EL (cell line): ENCODE results near the gene ZMPSTE24.
A peak's percentile ranks its signal among the peaks of the same experiment; 100 is the strongest.

ENCODE experiments used
- DNase-seq: peaks from one replicate; pipeline ENCODE4 v3.0.0-alpha.2; 2016

Gene ZMPSTE24

GRCh38 chr1:40265298-40265697 is 7.3 kb downstream of the ZMPSTE24 start:
- DNase-seq: no peak

DNA sequence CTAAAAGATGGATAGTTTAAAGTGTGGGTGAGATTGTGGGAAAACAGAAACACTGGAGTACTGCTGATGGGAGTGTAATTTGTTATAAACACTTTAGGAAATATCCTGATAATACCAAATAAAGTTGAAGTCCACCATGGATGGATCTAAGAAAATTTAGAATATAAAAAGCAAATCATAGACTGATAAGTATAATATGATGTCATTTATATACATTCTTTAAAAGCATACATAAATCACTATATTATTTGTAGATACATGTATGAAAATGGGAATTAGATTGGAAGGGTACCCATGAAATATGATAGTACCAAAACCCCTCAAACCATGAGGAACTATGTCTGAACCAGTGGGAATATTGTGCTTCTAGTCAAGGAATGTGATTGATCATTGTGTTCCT is 7.9 kb downstream of the ZMPSTE24 start:
- no peak for DNase-seq

GRCh38 chr1:40266786-40267535 is 8.9 kb downstream of the ZMPSTE24 start:
- DNase-seq: no peak

DNA sequence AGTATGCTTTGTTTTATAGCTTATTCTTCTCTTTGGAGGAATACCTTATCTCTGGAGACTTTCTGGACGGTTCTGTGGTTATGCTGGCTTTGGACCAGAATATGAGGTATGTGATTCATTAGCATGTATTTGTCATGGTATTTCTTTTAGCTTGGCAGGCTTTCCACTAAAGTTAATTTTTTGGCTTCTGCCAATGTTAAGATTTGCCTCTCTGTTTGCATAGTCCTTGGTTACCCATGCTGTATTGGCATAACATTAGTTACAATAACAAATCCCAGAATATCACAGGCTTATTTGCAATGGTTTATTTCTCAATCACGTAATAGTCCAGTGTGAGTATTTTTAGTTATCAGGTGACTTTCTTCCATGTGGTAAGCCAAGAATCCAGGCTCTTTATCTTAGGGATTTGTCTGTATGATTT is 9.7 kb downstream of the ZMPSTE24 start:
- peak; percentile 79 for DNase-seq

- DNase-seq: no peak
Observed at GRCh38 chr1:40268211-40268610, 10.2 kb downstream of the ZMPSTE24 start.

GRCh38 chr1:40270152-40270834 is 12.3 kb downstream of the ZMPSTE24 start:
- peak; percentile 40 for DNase-seq

DNA sequence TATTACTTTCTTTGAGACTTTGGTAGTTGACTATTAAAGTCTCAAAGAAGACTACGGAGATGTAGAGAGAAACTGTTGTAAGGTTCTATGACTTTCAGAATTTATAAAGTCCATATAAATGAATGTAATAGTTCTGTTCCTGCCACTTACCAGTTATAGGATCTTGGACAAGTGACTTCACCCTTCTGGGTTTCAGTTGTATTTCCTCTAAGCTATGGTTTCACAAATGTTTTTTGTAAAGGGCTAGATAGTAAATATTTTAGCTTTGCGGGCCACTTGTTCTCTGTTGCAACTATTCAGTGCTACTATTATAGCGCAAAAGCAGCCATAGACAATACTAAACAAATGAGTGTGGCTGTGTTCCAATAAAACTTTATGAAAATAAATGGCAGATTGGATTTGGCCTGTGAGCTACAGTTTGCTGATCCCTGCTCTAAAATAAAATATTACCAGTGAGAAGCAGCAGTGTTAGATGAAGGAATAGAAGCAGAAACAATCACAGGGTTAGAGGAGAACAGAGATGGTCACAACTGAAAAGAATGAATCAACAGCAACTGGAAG is 14.7 kb downstream of the ZMPSTE24 start:
- no peak for DNase-seq

GRCh38 chr1:40273547-40274166 is 15.6 kb downstream of the ZMPSTE24 start:
- DNase-seq: no peak

DNA sequence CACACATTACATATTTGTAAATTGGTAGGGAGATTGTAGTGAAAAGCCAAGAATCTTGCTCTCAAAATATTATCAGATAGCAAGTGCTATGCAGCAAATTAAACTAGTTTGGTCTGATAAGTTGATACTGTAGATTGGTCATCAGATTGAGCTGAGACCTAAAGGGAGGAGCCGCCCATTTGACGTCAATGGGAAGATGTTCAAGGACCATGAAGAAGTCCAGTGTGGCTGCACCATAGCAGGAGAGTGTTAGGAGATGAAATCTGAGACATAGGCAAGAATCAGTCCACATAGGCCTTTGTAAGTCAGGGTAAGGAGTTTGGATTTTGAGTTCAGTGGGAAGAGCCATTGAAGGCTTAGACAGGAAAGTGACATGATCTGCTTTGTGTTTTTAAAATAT is 16.3 kb downstream of the ZMPSTE24 start:
- no peak for DNase-seq

DNA sequence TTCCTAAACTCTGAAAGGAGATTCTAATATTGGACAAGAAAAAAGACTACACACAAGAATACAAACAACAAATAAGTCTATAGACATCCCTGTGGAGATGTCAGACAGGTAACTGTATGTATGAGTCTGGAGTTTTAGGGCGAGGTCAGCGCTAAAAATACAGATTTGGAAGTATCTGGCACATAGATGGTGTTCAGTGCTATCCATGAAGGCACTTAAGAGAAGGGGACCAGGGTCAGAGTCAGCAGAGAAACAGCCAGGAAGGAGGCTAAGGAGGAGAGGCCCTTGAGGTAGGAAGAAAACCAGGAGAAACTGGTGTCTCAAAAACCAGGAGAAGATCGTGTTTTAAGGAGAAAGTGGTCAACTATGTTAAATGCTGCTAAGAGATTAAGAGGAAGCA is 18.1 kb downstream of the ZMPSTE24 start:
- DNase-seq: no peak

- no peak for DNase-seq
Observed at GRCh38 chr1:40281853-40282252, 23.8 kb downstream of the ZMPSTE24 start.

- DNase-seq: no peak
Observed at GRCh38 chr1:40291293-40291692, 33.3 kb downstream of the ZMPSTE24 start.

DNA sequence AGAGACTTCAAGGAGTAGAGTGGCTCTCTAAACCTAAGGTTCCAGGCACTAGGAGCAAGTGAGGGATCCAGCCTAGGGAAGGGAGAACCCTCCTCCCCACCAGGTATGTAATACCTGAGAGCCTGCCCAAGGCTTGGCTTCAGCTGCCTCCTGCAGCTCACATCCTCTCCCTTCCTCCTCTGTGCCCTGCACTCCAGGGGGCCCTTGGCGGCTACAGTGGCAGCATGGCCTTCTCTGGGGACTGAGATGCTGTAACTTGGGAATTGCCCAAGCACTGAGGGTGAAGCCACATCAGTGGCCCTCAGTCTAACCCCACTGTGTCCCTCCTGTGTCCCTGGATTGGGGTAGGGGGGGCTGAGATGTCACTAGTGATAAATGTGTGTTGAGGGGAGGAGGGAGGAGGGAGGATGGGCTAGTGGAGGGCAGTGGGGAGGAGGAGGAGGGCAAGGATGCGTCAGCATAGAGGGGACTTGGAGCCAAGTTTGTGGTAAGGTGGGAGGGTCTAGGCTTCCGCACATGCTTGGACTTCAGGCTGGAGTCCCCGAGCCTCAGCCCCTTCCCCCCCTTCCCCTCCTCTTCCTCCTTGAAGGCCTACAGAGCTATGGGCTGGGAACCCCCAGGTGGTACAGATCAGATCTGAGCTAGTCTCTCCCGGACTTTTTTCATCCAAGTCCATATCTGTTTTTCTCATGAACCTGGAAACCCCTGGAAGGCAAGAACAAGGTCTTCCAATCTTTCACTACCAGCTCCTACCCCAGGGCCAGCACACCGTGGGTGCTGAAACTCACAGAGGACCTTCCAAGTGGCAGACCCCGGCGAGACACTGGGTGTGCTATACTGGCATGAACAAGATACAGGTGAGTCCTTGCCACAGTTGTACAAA is 41.6 kb downstream of the ZMPSTE24 start:
- peak; percentile 38 for DNase-seq

- DNase-seq: no peak
Observed at GRCh38 chr1:40300249-40300567, 42.2 kb downstream of the ZMPSTE24 start.

DNA sequence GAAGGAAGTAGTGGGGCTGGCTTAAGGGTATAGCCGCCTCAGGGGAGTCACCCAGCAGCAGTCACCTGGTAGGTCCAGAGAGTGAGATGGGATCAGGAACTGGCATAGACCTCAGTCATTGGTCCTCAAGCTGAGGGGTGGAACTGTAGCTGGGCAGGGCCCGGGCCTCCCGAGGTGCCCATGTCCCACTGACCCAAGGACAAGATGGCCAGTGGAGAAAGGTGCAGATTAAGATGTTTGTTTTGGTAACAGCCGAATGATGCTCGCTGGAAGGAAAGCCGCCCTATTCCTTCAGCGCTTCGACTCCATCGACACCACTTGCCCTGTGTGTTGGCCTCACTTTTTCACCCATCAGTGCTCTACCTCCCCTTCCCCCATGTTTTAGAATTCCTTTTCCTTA is 42.6 kb downstream of the ZMPSTE24 start:
- DNase-seq: no peak

DNA sequence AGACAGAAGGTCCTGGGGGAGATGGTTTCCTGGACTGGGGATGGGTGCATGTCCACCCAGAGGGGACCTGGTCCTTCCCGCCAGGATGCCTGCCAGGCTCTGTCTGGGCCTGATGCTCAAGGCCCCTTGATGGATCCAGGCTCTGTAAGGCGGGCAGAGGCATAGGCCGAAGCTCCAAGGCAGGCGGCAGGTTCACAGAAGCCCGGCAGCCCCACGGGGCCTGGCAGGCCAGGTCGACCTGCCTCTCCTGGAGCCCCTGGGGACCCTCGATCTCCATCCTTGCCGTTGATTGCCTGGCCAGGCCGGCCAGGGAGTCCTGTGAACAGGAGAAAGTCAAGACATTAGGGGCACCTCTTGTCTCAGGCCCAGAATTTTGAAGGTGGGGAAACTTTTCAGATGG is 43.0 kb downstream of the ZMPSTE24 start:
- DNase-seq: no peak

DNA sequence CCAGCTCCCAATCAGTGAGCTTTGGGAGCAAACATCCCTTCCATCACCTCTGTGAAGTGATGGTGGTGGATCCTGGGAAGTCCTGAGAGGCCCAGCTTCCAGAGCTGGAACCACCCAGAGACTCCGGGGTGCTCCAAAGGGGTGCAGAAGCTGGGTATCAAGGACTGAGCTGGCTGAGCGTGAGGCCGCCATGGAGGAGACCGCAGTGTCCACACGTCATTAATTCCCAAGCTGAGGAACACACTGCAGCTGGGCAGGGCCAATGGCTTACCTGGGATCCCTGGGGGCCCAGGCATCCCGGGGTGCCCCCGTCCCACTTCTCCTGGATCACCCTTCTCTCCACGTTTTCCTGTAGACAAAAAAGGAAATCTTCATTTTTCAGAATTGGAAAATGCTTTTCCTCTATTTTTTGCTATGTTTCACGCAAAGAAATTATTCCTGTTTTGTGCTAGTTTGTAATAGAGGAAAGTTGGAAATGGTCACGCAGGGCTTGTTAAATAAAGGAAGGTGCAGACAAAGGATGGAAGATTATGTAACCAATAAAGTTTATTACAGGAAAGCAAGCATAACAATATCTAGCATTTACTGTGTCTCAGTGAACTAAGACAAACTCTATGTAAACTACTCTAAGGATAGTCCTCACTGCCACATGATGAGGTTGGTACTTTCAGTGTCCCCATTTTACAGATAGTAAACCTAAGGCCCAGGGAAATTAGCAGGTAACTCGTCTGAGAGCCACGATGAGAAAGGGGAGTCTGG is 43.7 kb downstream of the ZMPSTE24 start:
- no peak for DNase-seq

GRCh38 chr1:40302475-40302874 is 44.4 kb downstream of the ZMPSTE24 start:
- DNase-seq: no peak

- DNase-seq: no peak
Observed at GRCh38 chr1:40303051-40303771, 45.2 kb downstream of the ZMPSTE24 start.

DNA sequence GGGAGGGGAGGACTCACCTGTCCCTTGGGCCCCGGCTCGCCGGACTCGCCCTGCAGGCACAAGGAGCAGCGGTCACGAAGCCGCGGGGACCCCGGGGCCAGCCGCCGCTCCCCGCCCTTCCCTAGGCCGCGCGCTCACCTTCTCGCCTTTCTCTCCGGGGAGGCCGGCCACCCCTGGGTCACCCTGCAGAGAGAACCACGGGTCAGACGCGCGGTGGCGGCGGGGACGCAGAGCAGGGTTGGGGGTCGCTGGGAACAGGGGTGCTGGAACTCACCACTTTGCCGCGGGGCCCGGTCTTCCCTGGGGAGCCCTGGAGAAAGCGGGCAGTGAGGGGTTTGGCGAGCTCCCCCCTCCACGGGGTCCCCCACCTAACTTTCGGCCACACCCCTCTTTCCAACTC is 45.8 kb downstream of the ZMPSTE24 start:
- DNase-seq: no peak

- DNase-seq: peak; percentile 29
Observed at GRCh38 chr1:40305451-40305850, 47.4 kb downstream of the ZMPSTE24 start.
